DOHH2 (cell line): Measurements from ENCODE around the gene MAP2K3.
"Not testable (repeated sequence)": the region's sequence is repeated elsewhere in the genome, so short reads cannot be mapped to it uniquely, and the experiment has no call there.

ENCODE experiments used
- H3F3A ChIP-seq: fragments of 200-600 bp; sonication (generic), shearing (Covaris generic); 2 replicates; pipeline ENCODE4 v1.6.0; 2016; ENCODE audit warnings: antibody characterized with exemption, mild to moderate bottlenecking; ENCODE audit not compliant: control insufficient read depth, insufficient read depth
- H3K27ac ChIP-seq: fragments of 200-600 bp; sonication (generic); 2 replicates; pipeline ENCODE4 v1.5.1; 2014; ENCODE audit warnings: low read depth, mild to moderate bottlenecking, low read length, moderate library complexity
- H3K27me3 ChIP-seq: fragments of 200-600 bp; sonication (generic); 2 replicates; pipeline ENCODE4 v1.6.1; 2014; ENCODE audit warnings: mild to moderate bottlenecking, low read length, mixed read lengths; ENCODE audit not compliant: control insufficient read depth
- H3K36me3 ChIP-seq: fragments of 200-600 bp; sonication (generic); 2 replicates; pipeline ENCODE4 v1.6.1; 2014; ENCODE audit warnings: mild to moderate bottlenecking, low read length, moderate library complexity, mixed read lengths; ENCODE audit not compliant: control insufficient read depth
- H3K4me1 ChIP-seq: fragments of 200-600 bp; sonication (generic); 2 replicates; pipeline ENCODE4 v1.6.1; 2014; ENCODE audit warnings: mild to moderate bottlenecking, low read length, mixed read lengths; ENCODE audit not compliant: control insufficient read depth
- H3K4me2 ChIP-seq: fragments of 200-600 bp; sonication (generic); 2 replicates; pipeline ENCODE4 v1.6.0; 2014; ENCODE audit warnings: mild to moderate bottlenecking, low read length, moderate library complexity
- H3K4me3 ChIP-seq: fragments of 200-600 bp; sonication (generic); 2 replicates; pipeline ENCODE4 v1.5.1; 2014; ENCODE audit warnings: mild to moderate bottlenecking, low read length, mixed read lengths
- H3K79me2 ChIP-seq: fragments of 200-600 bp; sonication (generic); 2 replicates; pipeline ENCODE4 v1.6.1; 2014; ENCODE audit warnings: mild to moderate bottlenecking, low read length, mixed read lengths; ENCODE audit not compliant: control insufficient read depth
- H3K9me2 ChIP-seq: fragments of 200-600 bp; sonication (generic); replicated peaks from 2 replicates; pipeline ENCODE4 v1.6.1; 2014; ENCODE audit warnings: mild to moderate bottlenecking, low read length, mixed read lengths; ENCODE audit not compliant: control insufficient read depth
- H3K9me3 ChIP-seq: fragments of 200-600 bp; sonication (generic); 2 replicates; pipeline ENCODE4 v1.6.1; 2014; ENCODE audit warnings: antibody characterized with exemption, low read length, mixed read lengths; ENCODE audit not compliant: control insufficient read depth, insufficient read depth
- H4K20me1 ChIP-seq: fragments of 200-600 bp; sonication (generic); 2 replicates; pipeline ENCODE4 v1.6.0; 2014; ENCODE audit warnings: low read depth, mild to moderate bottlenecking, antibody characterized with exemption, low read length, moderate library complexity; ENCODE audit not compliant: control insufficient read depth, insufficient read depth
- EZH2phosphoT487 ChIP-seq: fragments of 200-600 bp; sonication (generic); IDR thresholded peaks from 2 replicates; pipeline ENCODE4 v1.6.1; 2017; ENCODE audit warnings: borderline replicate concordance, mild to moderate bottlenecking, antibody characterized with exemption, low read length, moderate library complexity, mixed read lengths

MAP2K3 gene

GRCh38 chr17:21315246-21316000 lies 30.9 kb downstream of the MAP2K3 start:
- H3K27ac ChIP-seq, H3K9me3 ChIP-seq, H3K36me3 ChIP-seq, H4K20me1 ChIP-seq, H3K79me2 ChIP-seq, H3K4me1 ChIP-seq, H3K9me2 ChIP-seq, H3K4me2 ChIP-seq, H3K27me3 ChIP-seq, H3K4me3 ChIP-seq, H3F3A ChIP-seq: not testable (repeated sequence)

GRCh38 chr17:21316212-21316886 lies 31.8 kb downstream of the MAP2K3 start:
- peak overlapping the region; percentile 19; the same call in 1 of the 2 replicates for H3K4me2 ChIP-seq
- not testable (repeated sequence) for H3K4me3 ChIP-seq, H3K9me2 ChIP-seq, H3K79me2 ChIP-seq, H3K9me3 ChIP-seq, H3K27ac ChIP-seq, H3K27me3 ChIP-seq, H3K36me3 ChIP-seq, H4K20me1 ChIP-seq, H3K4me1 ChIP-seq, H3F3A ChIP-seq

GRCh38 chr17:21316887-21317500 lies 32.5 kb downstream of the MAP2K3 start:
- H3K4me1 ChIP-seq, H3K9me2 ChIP-seq, H3K27ac ChIP-seq, H3K36me3 ChIP-seq, H3K4me3 ChIP-seq, H4K20me1 ChIP-seq, H3K9me3 ChIP-seq, H3K79me2 ChIP-seq, H3K27me3 ChIP-seq, H3F3A ChIP-seq: not testable (repeated sequence)
- H3K4me2 ChIP-seq, result peak overlapping the region; percentile 19; the same call in 1 of the 2 replicates

GRCh38 chr17:21317821-21318220 lies 33.3 kb downstream of the MAP2K3 start:
- not testable (repeated sequence) for H3K9me2 ChIP-seq, H3K79me2 ChIP-seq, H3K36me3 ChIP-seq, H4K20me1 ChIP-seq, H3K9me3 ChIP-seq, H3K4me2 ChIP-seq, H3K27me3 ChIP-seq, H3K4me1 ChIP-seq, H3F3A ChIP-seq, H3K4me3 ChIP-seq, H3K27ac ChIP-seq

GRCh38 chr17:21318439-21318838 lies 33.9 kb downstream of the MAP2K3 start:
- no peak for TF ChIP-seq EZH2phosphoT487
- H3K27me3 ChIP-seq, result no peaks in the 10 kb centered on the region
- H3K4me1 ChIP-seq, result no peaks in the 10 kb centered on the region; the same call in 1 of the 2 replicates
- H3K36me3 ChIP-seq, result no peaks in the 10 kb centered on the region
- H3K4me2 ChIP-seq, result no peak overlapping the region
- no peak overlapping the region for H3K4me3 ChIP-seq
- no peaks in the 10 kb centered on the region for H3K9me3 ChIP-seq
- H3K79me2 ChIP-seq, result no peaks in the 10 kb centered on the region
- no peak overlapping the region for H3K27ac ChIP-seq
- H4K20me1 ChIP-seq, result no peaks in the 10 kb centered on the region
- H3K9me2 ChIP-seq, result no peaks in the 10 kb centered on the region
- no peaks in the 10 kb centered on the region for H3F3A ChIP-seq

GRCh38 chr17:21318856-21319255 lies 34.3 kb downstream of the MAP2K3 start:
- not testable (repeated sequence) for H4K20me1 ChIP-seq, H3K4me2 ChIP-seq, H3K9me2 ChIP-seq, H3K27ac ChIP-seq, H3K9me3 ChIP-seq, H3K36me3 ChIP-seq, H3K4me1 ChIP-seq, H3K4me3 ChIP-seq, H3K27me3 ChIP-seq, H3K79me2 ChIP-seq, H3F3A ChIP-seq

GRCh38 chr17:21319256-21319655 lies 34.7 kb downstream of the MAP2K3 start:
- H3K4me2 ChIP-seq, H3K27ac ChIP-seq, H3F3A ChIP-seq, H3K27me3 ChIP-seq, H4K20me1 ChIP-seq, H3K36me3 ChIP-seq, H3K9me3 ChIP-seq, H3K9me2 ChIP-seq, H3K4me3 ChIP-seq, H3K4me1 ChIP-seq, H3K79me2 ChIP-seq: not testable (repeated sequence)
